ENCODE data around the gene GMDS.

Gene GMDS

GRCh38 chr6:1729750-1730140 is 515.7 kb downstream of the GMDS start:
- DNase-seq: no peak

GRCh38 chr6:1729133-1729749 is 516.2 kb downstream of the GMDS start:
- DNase-seq: no peak

GRCh38 chr6:1726341-1726768 is 519.0 kb downstream of the GMDS start:
- no peak for DNase-seq

GRCh38 chr6:1724616-1725015 is 520.8 kb downstream of the GMDS start:
- peak in 2 of 4 experiments; percentile 16 to 39 for DNase-seq

- no peak for DNase-seq
These were observed 521.3 kb downstream of the GMDS start for GRCh38 chr6:1724124-1724523.

- DNase-seq: no peak
These were observed 522.6 kb downstream of the GMDS start for GRCh38 chr6:1722801-1723200.

GRCh38 chr6:1720620-1721322 is 524.6 kb downstream of the GMDS start:
- no peak for DNase-seq

- no peak for DNase-seq
These were observed 525.5 kb downstream of the GMDS start for GRCh38 chr6:1719922-1720321.

- no peak for DNase-seq
These were observed 528.5 kb downstream of the GMDS start for GRCh38 chr6:1716868-1717267.

- no peak for DNase-seq
These were observed 529.0 kb downstream of the GMDS start for GRCh38 chr6:1716396-1716795.

GRCh38 chr6:1715336-1715735 is 530.1 kb downstream of the GMDS start:
- no peak for DNase-seq

- DNase-seq: no peak
These were observed 530.8 kb downstream of the GMDS start for GRCh38 chr6:1714654-1715053.

- DNase-seq: no peak
These were observed 532.3 kb downstream of the GMDS start for GRCh38 chr6:1713016-1713600.

GRCh38 chr6:1712451-1712850 is 533.0 kb downstream of the GMDS start:
- no peak for DNase-seq

- no peak for DNase-seq
These were observed 534.3 kb downstream of the GMDS start for GRCh38 chr6:1711136-1711535.

GRCh38 chr6:1709234-1709641 is 536.2 kb downstream of the GMDS start:
- DNase-seq: peak; percentile 85 to 93 (median 90)

- no peak for DNase-seq
These were observed 536.6 kb downstream of the GMDS start for GRCh38 chr6:1708820-1709219.

GRCh38 chr6:1708122-1708521 is 537.3 kb downstream of the GMDS start:
- DNase-seq: no peak

GRCh38 chr6:1705630-1706029 is 539.8 kb downstream of the GMDS start:
- DNase-seq: no peak

GRCh38 chr6:1705183-1705582 is 540.2 kb downstream of the GMDS start:
- no peak for DNase-seq

GRCh38 chr6:1704711-1705110 is 540.7 kb downstream of the GMDS start:
- no peak for DNase-seq

GRCh38 chr6:1703923-1704322 is 541.5 kb downstream of the GMDS start:
- DNase-seq: no peak

GRCh38 chr6:1703091-1703855 is 542.1 kb downstream of the GMDS start:
- DNase-seq: no peak

All from suppressor macrophage (primary cell).